Subcutaneous adipose tissue (tissue), 4 donors: ENCODE data around the gene CSNK2A1. TPM values are rescaled to one million over a fixed set of nuclear protein-coding genes. Genes with fewer than 3 reads are reported as not detected.

ENCODE experiments used
- total RNA-seq, 4 donors: library from RNA; depleted of rRNA; stranded (reverse); fragments of >200 nt; gene quantifications; one replicate each; pipeline ENCODE4 v1.1.0, GENCODE V29; 2016
- TF ChIP-seq, protein P1 (sequence below): fragments of 450-650 bp; IDR thresholded peaks from one replicate; pipeline ENCODE4 v1.5.1; 2016; ENCODE audit warnings: low read depth, mild to moderate bottlenecking, control low read depth, antibody characterized with exemption, moderate library complexity

The CSNK2A1 gene
- 100 to 1,000 TPM in 1 of 4 donors, 10 to 100 TPM in 3; 63.0 to 103 (median 78.3) TPM for total RNA-seq

DNA sequence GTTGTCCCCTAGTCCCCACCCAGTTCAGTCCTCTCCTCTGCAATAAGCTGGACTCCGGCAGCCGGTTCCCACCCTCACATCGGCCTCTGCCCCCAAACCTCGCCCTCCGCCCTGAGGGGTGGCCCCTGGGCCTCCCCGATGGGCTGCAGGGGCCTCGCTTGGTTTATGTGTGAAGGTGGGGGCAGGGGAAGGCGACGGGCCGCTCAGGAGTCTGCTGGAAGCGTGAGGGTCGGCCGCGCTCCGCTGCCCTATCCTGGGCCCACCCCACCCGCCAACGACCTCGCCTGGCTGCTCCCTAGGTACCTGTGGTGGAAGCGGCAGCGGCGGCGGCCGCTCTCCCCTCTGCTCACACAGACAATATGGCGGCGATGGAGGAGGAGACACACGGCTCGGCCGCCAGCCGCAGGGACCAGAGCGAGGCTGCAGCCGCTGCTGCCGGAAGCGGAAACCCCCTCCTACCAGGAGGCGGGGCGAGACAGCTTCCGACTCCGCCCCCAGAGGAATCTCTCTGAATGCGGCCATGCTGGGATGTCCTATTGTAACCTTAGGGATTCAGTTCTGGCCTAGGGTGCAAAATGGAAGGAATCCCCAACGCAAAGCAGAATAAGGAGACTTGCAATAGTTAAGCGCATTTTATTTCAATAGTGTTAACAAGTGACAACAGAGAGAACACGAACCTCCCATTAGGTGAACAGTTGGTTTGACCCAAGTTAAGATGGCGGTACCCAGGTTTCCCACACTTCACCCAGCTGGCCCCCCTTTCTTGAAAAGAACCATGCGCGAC lies at the start of gene CSNK2A1:
Gene CSNK2A1, minus strand, starts transcription at position 422 of the 784 bp plus-strand sequence. CDS start 35,239 bp downstream, outside the sequence.
- TF ChIP-seq, protein P1, sequence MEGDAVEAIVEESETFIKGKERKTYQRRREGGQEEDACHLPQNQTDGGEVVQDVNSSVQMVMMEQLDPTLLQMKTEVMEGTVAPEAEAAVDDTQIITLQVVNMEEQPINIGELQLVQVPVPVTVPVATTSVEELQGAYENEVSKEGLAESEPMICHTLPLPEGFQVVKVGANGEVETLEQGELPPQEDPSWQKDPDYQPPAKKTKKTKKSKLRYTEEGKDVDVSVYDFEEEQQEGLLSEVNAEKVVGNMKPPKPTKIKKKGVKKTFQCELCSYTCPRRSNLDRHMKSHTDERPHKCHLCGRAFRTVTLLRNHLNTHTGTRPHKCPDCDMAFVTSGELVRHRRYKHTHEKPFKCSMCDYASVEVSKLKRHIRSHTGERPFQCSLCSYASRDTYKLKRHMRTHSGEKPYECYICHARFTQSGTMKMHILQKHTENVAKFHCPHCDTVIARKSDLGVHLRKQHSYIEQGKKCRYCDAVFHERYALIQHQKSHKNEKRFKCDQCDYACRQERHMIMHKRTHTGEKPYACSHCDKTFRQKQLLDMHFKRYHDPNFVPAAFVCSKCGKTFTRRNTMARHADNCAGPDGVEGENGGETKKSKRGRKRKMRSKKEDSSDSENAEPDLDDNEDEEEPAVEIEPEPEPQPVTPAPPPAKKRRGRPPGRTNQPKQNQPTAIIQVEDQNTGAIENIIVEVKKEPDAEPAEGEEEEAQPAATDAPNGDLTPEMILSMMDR, result no peak

DNA sequence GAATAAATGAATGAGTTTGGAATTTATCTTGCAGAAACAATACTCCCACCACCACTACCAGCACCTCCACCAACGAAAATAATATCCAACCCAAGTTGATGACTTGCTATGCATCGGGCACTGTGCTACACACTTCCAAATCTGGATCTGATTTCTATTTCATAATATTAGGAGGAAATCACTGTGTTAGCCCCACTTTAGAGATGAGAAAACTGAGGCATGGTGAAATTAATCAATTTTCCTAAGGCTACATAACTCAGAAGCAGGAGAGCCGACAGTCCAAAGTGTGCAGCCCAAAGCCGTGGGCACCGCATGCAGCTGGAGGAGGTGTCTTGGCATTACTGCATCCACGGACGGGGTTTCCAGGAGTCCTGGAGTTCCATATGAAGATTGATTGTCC lies 48.9 kb upstream of the CSNK2A1 start:
- TF ChIP-seq, protein P1, result no peak

DNA sequence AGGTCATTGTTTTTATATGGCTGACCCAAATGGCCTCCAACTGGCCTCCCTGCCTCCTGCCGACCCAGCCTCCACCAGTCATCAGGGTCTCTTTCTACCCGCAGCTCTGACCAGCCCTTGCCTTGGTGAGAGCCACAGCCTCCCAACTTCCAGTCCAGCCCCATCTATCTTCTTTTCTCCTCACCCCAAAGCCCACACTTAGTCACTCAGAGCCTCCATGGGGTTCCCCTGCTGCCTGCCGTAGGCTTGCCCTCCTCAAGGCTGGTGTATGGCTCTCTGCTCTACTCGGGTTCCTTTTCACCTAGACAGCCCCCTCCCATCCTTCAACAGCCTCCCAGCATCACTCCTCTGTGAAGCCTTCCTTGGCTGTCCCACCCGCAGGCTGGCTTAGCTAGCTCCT lies 48.4 kb upstream of the CSNK2A1 start:
- TF ChIP-seq, protein P1, result no peak

DNA sequence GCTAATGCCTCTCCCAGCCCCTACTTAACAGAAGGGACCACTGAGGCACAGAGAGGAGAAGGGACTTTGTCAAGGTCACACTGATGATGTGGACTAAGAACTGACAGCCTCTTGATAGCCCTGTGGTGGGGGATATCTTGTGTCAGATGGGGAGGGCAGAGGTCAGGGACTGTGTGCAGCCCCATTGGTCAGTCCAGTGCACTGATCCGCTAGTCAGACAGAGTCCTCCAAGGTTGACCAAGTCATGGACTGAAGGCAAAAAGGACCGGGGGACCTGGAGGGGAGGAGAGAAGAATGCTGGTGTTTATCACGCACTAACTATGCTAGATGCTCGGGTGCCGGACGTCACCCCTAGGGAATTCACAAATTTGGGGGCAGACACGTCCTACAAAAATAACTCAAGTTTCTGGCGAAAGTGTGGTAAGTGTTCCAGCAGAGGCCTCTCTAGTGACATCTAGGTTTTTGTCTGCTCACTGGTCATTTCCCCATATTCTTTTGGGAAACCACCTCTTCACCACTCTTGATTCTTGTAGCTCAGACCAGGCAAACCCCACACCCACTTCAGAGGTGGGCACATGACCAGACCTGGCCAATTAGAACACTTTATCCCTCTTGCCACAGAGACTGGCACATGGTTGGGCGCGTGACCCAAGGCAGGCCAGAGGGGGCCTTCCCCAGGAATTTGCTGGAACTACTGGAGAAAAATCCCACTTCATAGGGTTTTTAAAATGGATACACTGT lies 45.5 kb upstream of the CSNK2A1 start:
- TF ChIP-seq, protein P1, result no peak

DNA sequence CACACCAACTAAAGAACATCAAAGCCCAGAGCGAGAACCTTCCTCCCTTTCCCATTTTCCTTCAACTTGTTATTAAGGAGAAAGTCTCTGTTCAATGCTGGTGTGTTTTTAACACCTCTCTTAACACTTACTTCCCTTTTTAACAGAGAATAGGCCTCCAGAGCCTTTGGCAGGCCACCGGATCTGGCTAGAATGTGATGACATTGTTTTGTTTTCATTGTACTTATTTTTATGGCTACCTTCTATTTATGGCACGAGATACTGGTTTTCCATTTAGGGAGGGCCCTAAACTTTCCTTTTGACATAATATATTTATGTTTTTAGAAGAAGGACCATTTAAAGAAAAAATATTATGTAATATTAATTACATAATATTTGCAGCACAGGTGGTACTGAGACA lies 44.9 kb upstream of the CSNK2A1 start:
- TF ChIP-seq, protein P1, result no peak

DNA sequence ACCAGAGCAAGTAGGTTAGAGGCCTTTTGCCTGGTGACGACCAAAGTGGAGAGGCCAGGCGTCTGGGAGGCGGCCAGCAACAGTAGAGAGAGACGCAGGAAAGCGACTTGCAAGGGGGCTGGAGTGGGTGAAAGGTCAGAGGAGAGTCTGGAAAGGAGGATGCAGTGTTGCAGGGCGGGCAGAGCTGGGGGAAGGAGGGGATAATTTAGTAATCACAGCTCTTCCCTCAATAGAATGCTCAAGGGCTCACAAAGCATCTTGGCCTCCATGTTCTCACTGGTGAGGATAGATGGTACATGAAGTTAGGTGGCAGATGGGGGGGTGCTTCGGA lies 41.3 kb upstream of the CSNK2A1 start:
- TF ChIP-seq, protein P1, result no peak
